Measurements from ENCODE around the gene PTPRK.

PTPRK gene

GRCh38 chr6:128064540-128064895, 455.9 kb downstream of the PTPRK start:
- no peak for DNase-seq

- no peak for DNase-seq
Measured at GRCh38 chr6:128063850-128064539, 456.4 kb downstream of the PTPRK start.

DNA sequence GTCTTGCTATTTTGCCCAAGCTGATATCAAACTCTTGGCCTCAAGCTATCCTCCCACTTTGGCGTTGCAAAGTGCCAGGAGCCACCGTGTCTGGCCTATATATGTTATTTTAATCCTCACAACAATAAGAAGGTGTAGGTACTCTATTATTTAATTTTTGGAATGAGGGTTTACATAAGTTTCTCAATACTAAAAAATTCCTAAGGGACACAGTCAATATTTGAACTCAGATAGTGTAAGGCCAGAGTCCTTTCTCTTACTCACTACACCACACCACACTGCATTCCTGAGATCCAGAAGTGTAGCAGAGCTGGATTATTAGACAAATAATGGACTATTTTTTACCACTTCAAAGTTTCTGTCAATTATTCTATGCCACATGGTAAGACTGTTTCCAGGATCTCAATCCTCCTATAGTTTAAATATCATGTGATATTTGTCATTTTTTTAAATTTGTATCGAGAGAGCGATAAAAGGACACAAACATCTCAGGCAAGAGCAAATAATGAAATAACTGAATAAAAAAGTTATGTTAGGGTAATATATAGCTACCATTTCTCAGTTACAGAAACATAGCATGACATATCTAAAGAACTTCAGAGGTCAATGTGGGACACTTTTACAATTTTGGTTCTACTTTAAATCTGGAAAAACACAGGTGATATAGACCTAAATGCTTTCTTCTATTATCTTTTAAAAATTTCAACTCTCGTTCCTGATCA, 457.4 kb downstream of the PTPRK start:
- DNase-seq = no peak

GRCh38 chr6:128057946-128058345, 462.5 kb downstream of the PTPRK start:
- no peak for DNase-seq

GRCh38 chr6:128057541-128057940, 462.9 kb downstream of the PTPRK start:
- no peak for DNase-seq

DNA sequence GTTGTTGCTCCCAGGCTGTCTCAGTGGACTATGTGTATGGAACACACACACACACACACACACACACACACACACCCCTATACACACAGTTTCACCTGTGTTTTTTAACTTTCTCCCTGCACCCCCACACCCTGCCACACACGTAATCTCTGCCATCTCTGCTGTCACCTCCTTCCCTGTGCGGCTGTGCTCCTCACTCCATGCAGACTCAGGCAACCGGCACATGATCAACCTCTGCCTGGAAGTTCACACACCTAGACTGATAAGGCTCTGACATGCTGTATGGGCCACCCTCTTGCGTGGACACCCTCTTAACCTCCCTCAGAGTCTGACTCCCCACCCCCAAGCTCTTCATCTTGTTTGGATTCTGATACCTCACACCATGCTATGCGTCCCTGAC, 467.3 kb downstream of the PTPRK start:
- no peak for DNase-seq

GRCh38 chr6:128047989-128048388, 472.4 kb downstream of the PTPRK start:
- no peak for DNase-seq

DNA sequence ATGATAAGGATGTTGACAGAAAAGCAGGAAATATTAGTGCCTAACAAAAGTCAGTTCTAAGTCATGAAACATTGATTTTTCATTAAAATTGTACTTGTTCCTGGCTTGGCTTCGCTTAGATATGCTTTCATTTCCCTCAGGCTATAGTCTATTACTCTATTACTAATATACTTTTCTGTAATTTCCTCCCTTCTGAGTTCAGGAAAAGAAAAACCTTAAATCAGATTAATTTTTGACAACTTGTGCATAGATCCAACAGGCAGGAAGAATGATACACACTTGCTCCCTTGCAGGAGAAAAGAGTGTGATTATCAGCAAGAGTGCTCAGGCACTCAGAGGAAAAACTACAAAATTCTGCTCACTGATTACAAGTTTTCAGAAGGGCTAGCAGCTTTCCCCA, 474.4 kb downstream of the PTPRK start:
- no peak for DNase-seq

- DNase-seq = no peak
Measured at GRCh38 chr6:128039543-128039942, 480.9 kb downstream of the PTPRK start.

DNA sequence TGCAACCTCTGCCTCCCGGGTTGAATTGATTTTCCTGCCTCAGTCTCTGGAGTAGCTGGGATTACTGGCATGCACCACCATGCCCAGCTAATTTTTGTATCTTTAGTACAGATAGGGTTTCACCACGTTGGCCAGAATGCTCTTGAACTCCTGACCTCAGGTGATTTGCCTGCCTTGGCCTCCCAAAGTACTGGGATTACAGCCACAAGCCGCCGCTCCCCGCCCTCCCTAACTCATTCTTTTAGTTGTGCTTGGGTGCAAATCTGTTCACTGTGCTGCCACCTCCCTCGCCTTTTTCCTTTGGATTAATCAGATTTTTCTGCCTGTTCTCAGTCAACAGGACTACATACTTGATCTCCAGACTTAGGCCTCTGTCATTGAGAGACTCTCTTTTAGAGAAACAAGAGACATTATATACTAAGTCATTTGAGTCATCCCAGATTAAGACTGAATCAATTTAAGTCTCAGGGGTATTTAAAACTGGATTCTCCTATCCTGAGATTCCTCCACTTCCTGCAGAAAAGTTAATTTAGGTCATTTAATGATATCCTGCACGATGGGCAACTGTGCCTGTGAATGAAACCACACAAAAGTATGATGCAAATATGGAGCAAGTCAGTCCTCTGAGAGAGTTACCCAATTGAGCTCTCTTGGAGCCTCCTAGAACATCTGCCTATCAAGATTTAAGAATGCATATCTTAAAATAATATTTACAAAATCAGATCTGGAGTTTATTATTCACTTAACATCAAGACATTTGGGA, 483.4 kb downstream of the PTPRK start:
- DNase-seq = no peak

DNA sequence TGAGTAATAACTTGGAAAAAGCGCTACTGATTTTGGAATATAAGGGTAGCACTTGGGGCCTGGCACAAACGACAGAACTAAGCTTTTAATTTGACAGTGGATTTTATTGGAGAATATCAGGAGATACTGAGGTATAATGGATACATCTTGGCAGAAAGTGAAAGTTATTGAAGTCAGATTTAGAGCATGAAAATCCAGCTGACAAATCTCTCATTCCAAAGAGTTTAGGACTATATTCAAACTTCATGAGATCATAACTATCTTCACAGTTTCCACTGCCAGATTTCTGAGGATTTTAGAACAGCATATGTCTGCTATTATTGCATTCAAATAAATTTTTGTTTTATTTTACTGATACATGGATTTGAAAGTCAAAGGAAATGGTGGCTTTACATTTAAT, 487.2 kb downstream of the PTPRK start:
- DNase-seq = no peak

- DNase-seq = no peak
Measured at GRCh38 chr6:128032042-128032441, 488.4 kb downstream of the PTPRK start.

- DNase-seq = no peak
Measured at GRCh38 chr6:128029826-128030225, 490.6 kb downstream of the PTPRK start.

GRCh38 chr6:128028183-128028582, 492.2 kb downstream of the PTPRK start:
- no peak for DNase-seq

DNA sequence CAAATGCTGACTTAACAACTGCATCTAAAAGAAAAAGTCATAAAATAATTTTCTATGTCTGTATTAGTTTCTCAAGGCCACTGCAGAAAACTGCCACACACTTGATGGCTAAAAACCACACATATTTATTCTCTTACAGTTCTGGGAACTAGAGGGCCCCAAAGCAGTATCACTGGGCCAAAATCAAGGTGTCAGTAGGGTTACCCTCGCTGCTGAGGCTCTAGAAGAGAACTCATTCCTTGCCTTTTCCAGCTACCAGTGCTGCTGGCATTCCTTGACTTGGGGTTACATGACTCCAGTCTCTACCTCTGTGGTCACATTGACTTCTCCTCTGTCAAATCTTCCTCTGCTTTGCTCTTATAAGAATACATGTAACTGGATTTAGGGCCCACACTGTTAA, 494.9 kb downstream of the PTPRK start:
- DNase-seq = no peak

DNA sequence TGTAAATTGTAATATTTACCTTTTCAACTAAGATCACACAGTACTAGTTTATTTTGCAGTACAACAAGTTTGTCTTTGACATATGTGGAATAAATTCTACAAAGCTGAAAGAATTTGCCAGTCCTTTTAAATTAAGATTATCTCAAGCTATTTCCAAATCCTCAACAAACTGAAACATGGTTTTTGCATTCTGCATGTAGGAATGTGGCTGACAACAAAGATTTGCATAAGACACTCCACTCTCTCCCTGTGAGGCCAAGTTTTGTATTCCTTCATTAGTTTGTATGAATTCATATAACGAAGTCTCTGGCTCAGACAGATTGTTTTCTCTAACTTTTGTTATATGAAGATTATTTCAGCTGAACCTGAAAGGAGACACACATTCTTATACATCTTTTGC, 495.4 kb downstream of the PTPRK start:
- no peak for DNase-seq

DNA sequence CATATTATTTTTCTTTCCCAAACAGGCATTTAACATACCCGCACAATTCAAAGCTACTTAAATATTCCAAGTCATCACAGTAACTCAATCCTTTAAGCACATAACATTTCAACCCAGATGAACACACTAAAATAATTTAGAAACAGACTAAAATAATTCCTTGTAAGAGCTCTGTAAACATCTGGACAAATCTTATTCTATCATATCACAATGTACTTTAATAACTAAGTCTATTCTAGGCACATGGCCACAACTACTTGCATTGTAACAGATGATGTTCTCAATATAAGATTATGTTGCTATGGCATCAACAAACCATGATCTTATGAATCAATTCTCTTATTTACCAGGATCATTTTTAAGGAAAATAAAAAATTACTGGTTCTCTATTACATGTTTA, 496.4 kb downstream of the PTPRK start:
- no peak for DNase-seq

GRCh38 chr6:128018821-128019220, 501.6 kb downstream of the PTPRK start:
- DNase-seq = no peak

DNA sequence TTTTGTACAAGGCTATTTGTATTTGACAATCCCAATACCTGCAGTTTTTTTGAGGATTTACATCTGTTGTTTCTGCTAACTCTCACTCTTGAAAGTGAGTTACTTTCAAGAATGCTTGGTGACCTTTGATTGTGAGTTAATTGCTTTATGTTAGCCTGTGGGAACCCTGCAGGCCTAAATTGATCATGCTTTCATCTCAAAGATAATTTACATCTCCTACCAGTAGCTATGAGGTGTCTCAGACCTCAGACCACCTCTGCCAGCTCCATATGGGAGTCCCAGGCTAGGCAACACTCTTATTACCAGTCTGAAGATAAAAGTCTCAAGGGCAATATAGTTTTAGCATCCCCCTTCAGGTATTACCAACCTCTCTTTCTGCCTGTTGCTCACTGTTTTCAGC, 503.1 kb downstream of the PTPRK start:
- no peak for DNase-seq

- no peak for DNase-seq
Measured at GRCh38 chr6:128007658-128008057, 512.7 kb downstream of the PTPRK start.

DNA sequence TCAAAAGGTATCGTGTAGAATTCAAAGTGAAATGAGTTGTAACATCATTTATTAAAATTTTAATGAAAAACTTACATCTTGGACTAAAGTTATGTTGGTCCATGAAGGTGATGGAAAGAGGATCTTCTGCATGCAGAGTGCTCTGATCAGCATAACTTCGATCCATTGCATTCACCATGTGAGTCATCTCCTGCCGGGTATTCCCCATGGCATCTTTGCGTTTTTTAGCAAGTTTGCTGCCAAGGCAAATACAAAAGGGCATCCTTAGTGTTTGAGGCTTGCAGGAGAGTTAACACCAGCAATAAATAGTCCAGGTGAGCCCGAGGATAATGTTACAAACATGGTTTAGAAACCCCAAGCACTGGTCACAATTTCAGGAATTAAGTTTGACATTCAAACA, 515.4 kb downstream of the PTPRK start:
- no peak for DNase-seq

- DNase-seq = no peak
Measured at GRCh38 chr6:128000363-128000762, 520.0 kb downstream of the PTPRK start.

DNA sequence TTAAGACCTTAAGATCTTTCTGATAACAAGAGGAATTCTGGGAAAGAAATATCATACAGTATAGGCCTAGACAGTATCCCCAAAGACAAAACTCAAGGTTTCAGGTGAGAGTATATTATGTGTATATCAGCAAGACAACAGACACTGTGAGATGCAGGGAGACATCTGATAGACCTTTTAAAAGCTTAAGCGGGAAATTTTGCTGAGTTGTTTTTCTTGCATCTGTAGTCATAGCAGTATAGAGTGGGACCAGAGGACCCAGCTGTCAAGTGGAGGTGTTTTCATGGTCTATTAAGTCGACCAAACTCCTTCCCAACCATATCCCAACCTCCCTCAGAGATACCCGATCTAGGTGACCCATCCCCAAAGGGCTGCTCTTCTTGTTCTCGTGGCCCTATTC, 521.4 kb downstream of the PTPRK start:
- no peak for DNase-seq

Measured in C1 segment of cervical spinal cord (tissue), 14 donors.